ENCODE results near the gene TFF3.

TFF3 gene

GRCh38 chr21:42276526-42277154, 38.6 kb downstream of the TFF3 start:
- Histone ChIP-seq H3K36me3 (ENCODE audit: control insufficient read depth, insufficient read depth, low read length) (no peaks in the 10 kb centered on the region), H3K9me3 (ENCODE audit: control insufficient read depth, insufficient read depth, low read depth, low read length) (no peaks in the 10 kb centered on the region), H3K27ac (ENCODE audit: low read depth, low read length) (no peak overlapping the region), H3K9ac (ENCODE audit: low read length) (no peak overlapping the region), H3K27me3 (ENCODE audit: control insufficient read depth, insufficient read depth, low read length) (no peaks in the 10 kb centered on the region), H3K4me3 (ENCODE audit: low read depth, low read length) (no peak overlapping the region), H3K4me1 (ENCODE audit: control insufficient read depth, insufficient read depth, low read length) (no peaks in the 10 kb centered on the region)

- H3K9me3 ChIP-seq (ENCODE audit: control insufficient read depth, insufficient read depth, low read depth, low read length) = no peaks in the 10 kb centered on the region
- H3K4me1 ChIP-seq (ENCODE audit: control insufficient read depth, insufficient read depth, low read length) = no peaks in the 10 kb centered on the region
- no peak overlapping the region for H3K27ac ChIP-seq (ENCODE audit: low read depth, low read length)
- H3K27me3 ChIP-seq (ENCODE audit: control insufficient read depth, insufficient read depth, low read length) = no peaks in the 10 kb centered on the region
- no peaks in the 10 kb centered on the region for H3K36me3 ChIP-seq (ENCODE audit: control insufficient read depth, insufficient read depth, low read length)
- H3K9ac ChIP-seq (ENCODE audit: low read length) = no peak overlapping the region
- no peak overlapping the region for H3K4me3 ChIP-seq (ENCODE audit: low read depth, low read length)
Measured at GRCh38 chr21:42276076-42276475, 39.1 kb downstream of the TFF3 start.

GRCh38 chr21:42272984-42273600, 42.1 kb downstream of the TFF3 start:
- H3K27ac ChIP-seq (ENCODE audit: low read depth, low read length) = no peak overlapping the region
- no peak overlapping the region for H3K9ac ChIP-seq (ENCODE audit: low read length)
- H3K4me3 ChIP-seq (ENCODE audit: low read depth, low read length) = no peak overlapping the region
- no peaks in the 10 kb centered on the region for H3K36me3 ChIP-seq (ENCODE audit: control insufficient read depth, insufficient read depth, low read length)
- peaks cover 5% of the 10 kb centered on the region; the same call in 1 of the 2 replicates for H3K4me1 ChIP-seq (ENCODE audit: control insufficient read depth, insufficient read depth, low read length)
- no peaks in the 10 kb centered on the region for H3K9me3 ChIP-seq (ENCODE audit: control insufficient read depth, insufficient read depth, low read depth, low read length)
- H3K27me3 ChIP-seq (ENCODE audit: control insufficient read depth, insufficient read depth, low read length) = no peaks in the 10 kb centered on the region

GRCh38 chr21:42272109-42272962, 42.9 kb downstream of the TFF3 start:
- Histone ChIP-seq H3K9ac (ENCODE audit: low read length) (no peak overlapping the region), H3K4me3 (ENCODE audit: low read depth, low read length) (no peak overlapping the region), H3K9me3 (ENCODE audit: control insufficient read depth, insufficient read depth, low read depth, low read length) (no peaks in the 10 kb centered on the region), H3K4me1 (ENCODE audit: control insufficient read depth, insufficient read depth, low read length) (peaks cover 5% of the 10 kb centered on the region; the same call in 1 of the 2 replicates), H3K27me3 (ENCODE audit: control insufficient read depth, insufficient read depth, low read length) (no peaks in the 10 kb centered on the region), H3K36me3 (ENCODE audit: control insufficient read depth, insufficient read depth, low read length) (no peaks in the 10 kb centered on the region), H3K27ac (ENCODE audit: low read depth, low read length) (no peak overlapping the region)

GRCh38 chr21:42271065-42271464, 44.1 kb downstream of the TFF3 start:
- Histone ChIP-seq H3K9ac (ENCODE audit: low read length) (no peak overlapping the region), H3K9me3 (ENCODE audit: control insufficient read depth, insufficient read depth, low read depth, low read length) (no peaks in the 10 kb centered on the region), H3K27ac (ENCODE audit: low read depth, low read length) (no peak overlapping the region), H3K27me3 (ENCODE audit: control insufficient read depth, insufficient read depth, low read length) (no peaks in the 10 kb centered on the region), H3K4me3 (ENCODE audit: low read depth, low read length) (no peak overlapping the region), H3K4me1 (ENCODE audit: control insufficient read depth, insufficient read depth, low read length) (peaks cover 5% of the 10 kb centered on the region; the same call in 1 of the 2 replicates), H3K36me3 (ENCODE audit: control insufficient read depth, insufficient read depth, low read length) (no peaks in the 10 kb centered on the region)

- H3K4me3 ChIP-seq (ENCODE audit: low read depth, low read length) = no peak overlapping the region
Measured at GRCh38 chr21:42269386-42269785, 45.8 kb downstream of the TFF3 start.

GRCh38 chr21:42266971-42267556, 48.1 kb downstream of the TFF3 start:
- H3K27me3 ChIP-seq (ENCODE audit: control insufficient read depth, insufficient read depth, low read length) = no peaks in the 10 kb centered on the region
- H3K27ac ChIP-seq (ENCODE audit: low read depth, low read length) = peak overlapping the region; percentile 8; the same call in 1 of the 2 replicates
- no peaks in the 10 kb centered on the region for H3K36me3 ChIP-seq (ENCODE audit: control insufficient read depth, insufficient read depth, low read length)
- no peak overlapping the region for H3K9ac ChIP-seq (ENCODE audit: low read length)
- H3K9me3 ChIP-seq (ENCODE audit: control insufficient read depth, insufficient read depth, low read depth, low read length) = no peaks in the 10 kb centered on the region
- H3K4me1 ChIP-seq (ENCODE audit: control insufficient read depth, insufficient read depth, low read length) = peaks cover 17% of the 10 kb centered on the region; the same call in 1 of the 2 replicates
- no peak overlapping the region for H3K4me3 ChIP-seq (ENCODE audit: low read depth, low read length)

More at GRCh38 chr21:42269386-42269785, 45.8 kb downstream of the TFF3 start:
- Histone ChIP-seq H3K9ac (ENCODE audit: low read length) (no peak overlapping the region), H3K9me3 (ENCODE audit: control insufficient read depth, insufficient read depth, low read depth, low read length) (no peaks in the 10 kb centered on the region), H3K4me1 (ENCODE audit: control insufficient read depth, insufficient read depth, low read length) (peaks cover 5% of the 10 kb centered on the region; the same call in 1 of the 2 replicates), H3K36me3 (ENCODE audit: control insufficient read depth, insufficient read depth, low read length) (no peaks in the 10 kb centered on the region), H3K27ac (ENCODE audit: low read depth, low read length) (no peak overlapping the region), H3K27me3 (ENCODE audit: control insufficient read depth, insufficient read depth, low read length) (no peaks in the 10 kb centered on the region)

GRCh38 chr21:42265231-42265812, 49.9 kb downstream of the TFF3 start:
- no peaks in the 10 kb centered on the region for H3K9me3 ChIP-seq (ENCODE audit: control insufficient read depth, insufficient read depth, low read depth, low read length)
- H3K9ac ChIP-seq (ENCODE audit: low read length) = no peak overlapping the region
- H3K27me3 ChIP-seq (ENCODE audit: control insufficient read depth, insufficient read depth, low read length) = no peaks in the 10 kb centered on the region
- no peak overlapping the region for H3K27ac ChIP-seq (ENCODE audit: low read depth, low read length)
- H3K4me1 ChIP-seq (ENCODE audit: control insufficient read depth, insufficient read depth, low read length) = peaks cover 27% of the 10 kb centered on the region; the same call in 1 of the 2 replicates
- H3K36me3 ChIP-seq (ENCODE audit: control insufficient read depth, insufficient read depth, low read length) = no peaks in the 10 kb centered on the region
- no peak overlapping the region for H3K4me3 ChIP-seq (ENCODE audit: low read depth, low read length)

GRCh38 chr21:42264245-42265195, 50.7 kb downstream of the TFF3 start:
- no peaks in the 10 kb centered on the region for H3K36me3 ChIP-seq (ENCODE audit: control insufficient read depth, insufficient read depth, low read length)
- no peak overlapping the region for H3K9ac ChIP-seq (ENCODE audit: low read length)
- no peaks in the 10 kb centered on the region for H3K27me3 ChIP-seq (ENCODE audit: control insufficient read depth, insufficient read depth, low read length)
- no peak overlapping the region for H3K4me3 ChIP-seq (ENCODE audit: low read depth, low read length)
- no peaks in the 10 kb centered on the region for H3K9me3 ChIP-seq (ENCODE audit: control insufficient read depth, insufficient read depth, low read depth, low read length)
- H3K4me1 ChIP-seq (ENCODE audit: control insufficient read depth, insufficient read depth, low read length) = peaks cover 25% of the 10 kb centered on the region; the same call in 1 of the 2 replicates
- H3K27ac ChIP-seq (ENCODE audit: low read depth, low read length) = no peak overlapping the region

All from HUES6 (cell line).